Ishikawa (cell line): ENCODE measurements around the gene RFX8.

ENCODE experiments used
- CEBPB ChIP-seq: IDR thresholded peaks from 2 replicates; pipeline ENCODE4 v1.6.1; 2012
- CREB1 ChIP-seq: IDR thresholded peaks from 2 replicates; pipeline ENCODE4 v1.6.1; 2012; ENCODE audit warnings: low read depth
- EGR1 ChIP-seq: IDR thresholded peaks from 2 replicates; pipeline ENCODE4 v1.6.1; 2012
- EP300 ChIP-seq: IDR thresholded peaks from 2 replicates; pipeline ENCODE4 v1.6.1; 2012; ENCODE audit warnings: borderline replicate concordance
- FOXM1 ChIP-seq: IDR thresholded peaks from 2 replicates; pipeline ENCODE4 v1.6.1; 2012; ENCODE audit warnings: low read depth, borderline replicate concordance
- MAX ChIP-seq: IDR thresholded peaks from 2 replicates; pipeline ENCODE4 v1.6.1; 2012
- NFIC ChIP-seq: IDR thresholded peaks from 2 replicates; pipeline ENCODE4 v1.6.1; 2012
- RAD21 ChIP-seq: IDR thresholded peaks from 2 replicates; pipeline ENCODE4 v1.6.1; 2012; ENCODE audit warnings: low read depth
- REST ChIP-seq: IDR thresholded peaks from 2 replicates; pipeline ENCODE4 v1.6.1; 2012; ENCODE audit warnings: low read depth, mild to moderate bottlenecking
- TAF1 ChIP-seq: IDR thresholded peaks from 2 replicates; pipeline ENCODE4 v1.6.1; 2012; ENCODE audit warnings: low read depth, mild to moderate bottlenecking
- TCF12 ChIP-seq: IDR thresholded peaks from 2 replicates; pipeline ENCODE4 v1.6.1; 2012; ENCODE audit warnings: low read depth
- TEAD4 ChIP-seq: IDR thresholded peaks from 2 replicates; pipeline ENCODE4 v1.6.1; 2012
- USF1 ChIP-seq: IDR thresholded peaks from 2 replicates; pipeline ENCODE4 v1.6.1; 2012
- YY1 ChIP-seq: IDR thresholded peaks from 2 replicates; pipeline ENCODE4 v1.6.1; 2012; ENCODE audit warnings: low read depth
- ZBTB7A ChIP-seq: IDR thresholded peaks from 2 replicates; pipeline ENCODE4 v1.6.1; 2012; ENCODE audit warnings: low read depth

Gene RFX8

GRCh38 chr2:101450965-101451364 lies 23.9 kb downstream of the RFX8 start:
- TF ChIP-seq YY1 = no peak
- TF ChIP-seq CREB1 = no peak
- no peak for TF ChIP-seq TCF12
- TF ChIP-seq EGR1 = no peak
- no peak for TF ChIP-seq FOXM1
- TF ChIP-seq REST = no peak
- no peak for TF ChIP-seq NFIC
- no peak for TF ChIP-seq USF1
- no peak for TF ChIP-seq TAF1
- no peak for TF ChIP-seq ZBTB7A
- no peak for TF ChIP-seq MAX
- TF ChIP-seq TEAD4 = no peak
- no peak for TF ChIP-seq RAD21
- TF ChIP-seq EP300 = no peak
- no peak for TF ChIP-seq CEBPB

- TF ChIP-seq USF1 (no peak), ZBTB7A (no peak), NFIC (no peak), MAX (no peak), CEBPB (no peak), TAF1 (no peak), RAD21 (no peak), EP300 (no peak), FOXM1 (no peak), EGR1 (no peak), YY1 (no peak), CREB1 (no peak), REST (no peak), TCF12 (no peak), TEAD4 (no peak)
Measured at GRCh38 chr2:101446869-101447268, 28.0 kb downstream of the RFX8 start.

GRCh38 chr2:101442667-101443061 lies 32.2 kb downstream of the RFX8 start:
- TF ChIP-seq TEAD4 (no peak), TAF1 (no peak), EGR1 (no peak), ZBTB7A (no peak), CREB1 (no peak), TCF12 (no peak), MAX (no peak), EP300 (no peak), REST (no peak), FOXM1 (no peak), CEBPB (no peak), USF1 (no peak), YY1 (no peak), NFIC (no peak)
